ENCODE data around the gene KISS1R.

KISS1R gene

GRCh38 chr19:916645-917322, 349 bp upstream of the KISS1R start:
- H3K27me3 ChIP-seq (replicated peaks; ENCODE audit: control insufficient read depth, insufficient read depth, low read length), result no peaks in the 10 kb centered on the region; the same call in 1 of the 2 replicates
- no peak for TF ChIP-seq CTCF (IDR thresholded peaks at IDR 0.05; ENCODE audit: insufficient read depth, low read length, poor library complexity, severe bottlenecking)
- H3K36me3 ChIP-seq (ENCODE audit: control insufficient read depth, insufficient read depth, low read length), result no peaks in the 10 kb centered on the region
- peak overlapping the region; percentile 8; the same call in 1 of the 2 replicates for H3K4me3 ChIP-seq (replicated peaks; ENCODE audit: low read depth, low read length)
- no peak for DNase-seq (ENCODE audit: extremely low read depth, insufficient read length)

GRCh38 chr19:918152-918437, 962 bp downstream of the KISS1R start:
- Histone ChIP-seq H3K27me3 (replicated peaks; ENCODE audit: control insufficient read depth, insufficient read depth, low read length) (no peaks in the 10 kb centered on the region; the same call in 1 of the 2 replicates), H3K4me3 (replicated peaks; ENCODE audit: low read depth, low read length) (no peak overlapping the region), H3K36me3 (ENCODE audit: control insufficient read depth, insufficient read depth, low read length) (no peaks in the 10 kb centered on the region)
- TF ChIP-seq CTCF (IDR thresholded peaks at IDR 0.05; ENCODE audit: insufficient read depth, low read length, poor library complexity, severe bottlenecking), result no peak
- DNase-seq (ENCODE audit: extremely low read depth, insufficient read length), result no peak

DNA sequence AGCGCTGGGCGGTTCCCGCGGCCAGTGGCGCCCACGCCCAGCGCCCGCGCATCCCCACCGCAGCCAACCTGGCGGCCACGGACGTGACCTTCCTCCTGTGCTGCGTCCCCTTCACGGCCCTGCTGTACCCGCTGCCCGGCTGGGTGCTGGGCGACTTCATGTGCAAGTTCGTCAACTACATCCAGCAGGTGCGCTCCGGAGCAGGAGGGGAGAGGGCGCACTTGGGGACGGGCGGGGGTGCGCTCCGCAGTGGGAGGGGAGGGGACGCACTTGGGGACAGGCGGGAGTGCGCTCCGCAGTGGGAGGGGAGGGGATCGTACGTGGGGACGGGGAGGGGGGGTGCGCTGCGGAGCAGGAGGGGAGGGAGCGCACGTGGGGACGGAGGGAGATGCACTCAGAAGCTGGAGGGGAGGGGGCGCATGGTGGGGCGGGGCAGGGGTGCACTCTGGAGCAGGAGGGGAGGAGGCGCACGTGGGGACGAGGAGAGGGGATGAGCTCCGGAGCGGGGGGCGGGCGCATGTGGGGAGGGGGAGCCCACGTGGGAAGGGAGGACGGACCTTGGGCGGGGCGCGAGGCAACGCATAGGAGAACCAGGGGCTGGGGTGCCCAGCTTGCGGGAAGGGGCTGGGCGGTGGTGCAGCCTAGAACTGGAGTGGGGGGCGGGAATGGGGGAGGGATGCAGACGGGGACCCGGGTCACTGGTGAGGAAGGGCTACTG, 1.5 kb downstream of the KISS1R start:
- no peak for TF ChIP-seq CTCF (IDR thresholded peaks at IDR 0.05; ENCODE audit: insufficient read depth, low read length, poor library complexity, severe bottlenecking)
- H3K36me3 ChIP-seq (ENCODE audit: control insufficient read depth, insufficient read depth, low read length), result no peaks in the 10 kb centered on the region
- H3K4me3 ChIP-seq (replicated peaks; ENCODE audit: low read depth, low read length), result no peak overlapping the region
- no peak for DNase-seq (ENCODE audit: extremely low read depth, insufficient read length)
- H3K27me3 ChIP-seq (replicated peaks; ENCODE audit: control insufficient read depth, insufficient read depth, low read length), result no peaks in the 10 kb centered on the region; the same call in 1 of the 2 replicates

- Histone ChIP-seq H3K27me3 (replicated peaks; ENCODE audit: control insufficient read depth, insufficient read depth, low read length) (no peaks in the 10 kb centered on the region; the same call in 1 of the 2 replicates), H3K36me3 (ENCODE audit: control insufficient read depth, insufficient read depth, low read length) (no peaks in the 10 kb centered on the region), H3K4me3 (replicated peaks; ENCODE audit: low read depth, low read length) (peak overlapping the region; percentile 53)
- DNase-seq (ENCODE audit: extremely low read depth, insufficient read length), result peak; percentile 69
- no peak for TF ChIP-seq CTCF (IDR thresholded peaks at IDR 0.05; ENCODE audit: insufficient read depth, low read length, poor library complexity, severe bottlenecking)
These were observed 2.3 kb downstream of the KISS1R start for GRCh38 chr19:919199-920050.

- Histone ChIP-seq H3K27me3 (replicated peaks; ENCODE audit: control insufficient read depth, insufficient read depth, low read length) (no peaks in the 10 kb centered on the region; the same call in 1 of the 2 replicates), H3K36me3 (ENCODE audit: control insufficient read depth, insufficient read depth, low read length) (no peaks in the 10 kb centered on the region), H3K4me3 (replicated peaks; ENCODE audit: low read depth, low read length) (peak overlapping the region; percentile 53)
- peak; percentile 83 for DNase-seq (ENCODE audit: extremely low read depth, insufficient read length)
- TF ChIP-seq CTCF (IDR thresholded peaks at IDR 0.05; ENCODE audit: insufficient read depth, low read length, poor library complexity, severe bottlenecking), result no peak
These were observed 3.1 kb downstream of the KISS1R start for GRCh38 chr19:920051-920864.
